Lower lobe of right lung (tissue), 2 donors: ENCODE data around the gene TSPAN5. TPM values are rescaled to one million over a fixed set of nuclear protein-coding genes. Genes with fewer than 3 reads are reported as not detected.
"Not testable (repeated sequence)": the region's sequence is repeated elsewhere in the genome, so short reads cannot be mapped to it uniquely, and the experiment has no call there.

Experiments used
- ATAC-seq, 2 donors: fragments of 200-7000 bp; cut with Tn5 transposase; one replicate each; pipeline ENCODE4 v1.9.1; 2020 to 2022; ENCODE audit warnings: mild to moderate bottlenecking in 2 of 2, moderate library complexity in 2 of 2
- DNase-seq: peaks from one replicate; pipeline ENCODE4 v3.0.0-alpha.2; 2020
- H3K27ac ChIP-seq: fragments of 200-600 bp; one replicate; pipeline ENCODE4 v1.8.0; 2022
- H3K27me3 ChIP-seq: fragments of 200-600 bp; one replicate; pipeline ENCODE4 v1.8.0; 2022; ENCODE audit warnings: low read depth
- H3K36me3 ChIP-seq: fragments of 200-600 bp; one replicate; pipeline ENCODE4 v1.8.0; 2022; ENCODE audit warnings: mild to moderate bottlenecking
- H3K4me1 ChIP-seq: fragments of 200-600 bp; one replicate; pipeline ENCODE4 v1.8.0; 2022
- H3K4me3 ChIP-seq: fragments of 200-600 bp; one replicate; pipeline ENCODE4 v1.8.0; 2022; ENCODE audit warnings: mild to moderate bottlenecking
- H3K9me3 ChIP-seq: fragments of 200-600 bp; one replicate; pipeline ENCODE4 v1.8.0; 2022
- intact Hi-C: fragments of 100-400 bp; cut with DNase I; formaldehyde crosslinking; loops from one replicate; pipeline ENCODE4 v1.11.0; 2022
- total RNA-seq: library from RNA; stranded (reverse); fragmentation: NEBNext Ultra II Directional; extraction: Animal tissue kit (Norgen Biotek cat#: 25700); gene quantifications from one replicate; pipeline ENCODE4 v1.2.1, GENCODE V29; 2021
- TF ChIP-seq, protein P1 (sequence below): fragments of 200-600 bp; IDR thresholded peaks from one replicate; pipeline ENCODE4 v1.8.0; 2022; ENCODE audit warnings: antibody characterized with exemption, mild to moderate bottlenecking
- donor health status: DM: no; HTN: yes; CAD: no; lungs with severe emphysema.

The TSPAN5 gene
- total RNA-seq, 1 donor from 2014 or later: 5.7 TPM

DNA sequence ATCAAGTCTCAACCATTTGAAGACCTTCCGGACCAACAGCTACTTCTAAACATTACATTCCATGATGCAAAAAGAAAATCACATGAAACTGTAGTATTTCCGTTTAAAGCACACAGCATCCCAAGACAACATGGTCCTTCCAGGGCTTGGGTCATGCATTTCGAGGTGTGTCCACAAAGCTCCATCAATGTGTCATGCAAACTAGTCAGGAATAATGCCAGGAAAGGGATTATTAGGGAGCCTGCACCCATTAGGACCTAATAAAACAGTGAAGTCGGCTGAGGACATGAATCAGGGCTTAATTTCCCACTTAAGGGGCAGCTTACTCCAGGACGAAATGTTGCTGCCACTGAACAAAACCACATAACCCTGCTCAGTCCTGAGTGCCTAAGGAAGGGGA is 177.9 kb downstream of the TSPAN5 start:
- TF ChIP-seq, protein P1, sequence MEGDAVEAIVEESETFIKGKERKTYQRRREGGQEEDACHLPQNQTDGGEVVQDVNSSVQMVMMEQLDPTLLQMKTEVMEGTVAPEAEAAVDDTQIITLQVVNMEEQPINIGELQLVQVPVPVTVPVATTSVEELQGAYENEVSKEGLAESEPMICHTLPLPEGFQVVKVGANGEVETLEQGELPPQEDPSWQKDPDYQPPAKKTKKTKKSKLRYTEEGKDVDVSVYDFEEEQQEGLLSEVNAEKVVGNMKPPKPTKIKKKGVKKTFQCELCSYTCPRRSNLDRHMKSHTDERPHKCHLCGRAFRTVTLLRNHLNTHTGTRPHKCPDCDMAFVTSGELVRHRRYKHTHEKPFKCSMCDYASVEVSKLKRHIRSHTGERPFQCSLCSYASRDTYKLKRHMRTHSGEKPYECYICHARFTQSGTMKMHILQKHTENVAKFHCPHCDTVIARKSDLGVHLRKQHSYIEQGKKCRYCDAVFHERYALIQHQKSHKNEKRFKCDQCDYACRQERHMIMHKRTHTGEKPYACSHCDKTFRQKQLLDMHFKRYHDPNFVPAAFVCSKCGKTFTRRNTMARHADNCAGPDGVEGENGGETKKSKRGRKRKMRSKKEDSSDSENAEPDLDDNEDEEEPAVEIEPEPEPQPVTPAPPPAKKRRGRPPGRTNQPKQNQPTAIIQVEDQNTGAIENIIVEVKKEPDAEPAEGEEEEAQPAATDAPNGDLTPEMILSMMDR: no peak
- Histone ChIP-seq H3K9me3 (no peaks in the 10 kb centered on the region), H3K4me3 (no peak overlapping the region), H3K36me3 (no peaks in the 10 kb centered on the region), H3K27me3 (no peaks in the 10 kb centered on the region), H3K4me1 (no peaks in the 10 kb centered on the region), H3K27ac (no peak overlapping the region)
- DNase-seq (no peak), ATAC-seq (no peak)
- intact Hi-C loops: no loop called here

DNA sequence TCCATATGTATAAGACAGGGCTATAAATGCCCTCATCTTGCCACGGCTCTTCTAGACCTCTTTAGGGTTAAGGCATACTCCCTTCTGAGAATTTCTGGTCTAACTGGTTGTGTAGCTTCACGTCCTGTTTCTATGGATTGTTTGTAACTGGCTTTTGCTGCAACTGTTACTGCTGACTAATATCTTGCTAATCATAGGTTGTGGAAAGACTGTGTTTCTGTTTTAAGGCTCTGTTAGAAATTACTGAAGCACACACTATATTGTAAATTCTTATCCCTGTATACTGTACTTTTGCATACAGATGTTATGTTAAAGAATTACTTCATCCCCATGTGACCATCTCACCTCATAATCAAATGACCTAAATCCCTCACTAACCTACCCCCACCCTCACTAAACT is 178.8 kb downstream of the TSPAN5 start:
- DNase-seq, H3K4me1 ChIP-seq, intact Hi-C loops, H3K9me3 ChIP-seq, H3K4me3 ChIP-seq, H3K27ac ChIP-seq, H3K27me3 ChIP-seq, ATAC-seq, H3K36me3 ChIP-seq: not testable (repeated sequence)

DNA sequence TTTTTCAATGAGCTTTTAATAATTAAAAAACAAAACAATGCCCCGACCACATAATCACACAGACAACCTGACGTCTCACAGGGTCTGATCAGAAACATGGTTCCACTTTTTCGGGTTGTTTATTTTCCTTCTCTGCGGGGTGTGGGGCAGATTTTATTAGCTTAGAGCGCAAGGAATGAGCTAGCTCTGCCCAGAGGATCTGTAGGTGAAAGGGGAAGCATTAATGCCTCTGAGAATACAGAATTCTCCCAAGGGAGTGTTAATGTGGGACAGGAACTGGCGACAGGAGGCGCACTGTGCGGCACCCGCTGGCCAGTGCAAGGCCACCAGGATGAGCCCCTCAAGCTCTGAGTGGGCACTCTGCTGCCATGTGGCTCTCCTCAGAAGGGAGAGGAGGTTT is 181.5 kb downstream of the TSPAN5 start:
- Histone ChIP-seq H3K4me1 (no peaks in the 10 kb centered on the region), H3K9me3 (no peaks in the 10 kb centered on the region), H3K27ac (no peak overlapping the region), H3K4me3 (no peak overlapping the region), H3K27me3 (no peaks in the 10 kb centered on the region), H3K36me3 (no peaks in the 10 kb centered on the region)
- intact Hi-C loops: no loop called here
- TF ChIP-seq, protein P1: no peak
- no peak for ATAC-seq
- DNase-seq: no peak

DNA sequence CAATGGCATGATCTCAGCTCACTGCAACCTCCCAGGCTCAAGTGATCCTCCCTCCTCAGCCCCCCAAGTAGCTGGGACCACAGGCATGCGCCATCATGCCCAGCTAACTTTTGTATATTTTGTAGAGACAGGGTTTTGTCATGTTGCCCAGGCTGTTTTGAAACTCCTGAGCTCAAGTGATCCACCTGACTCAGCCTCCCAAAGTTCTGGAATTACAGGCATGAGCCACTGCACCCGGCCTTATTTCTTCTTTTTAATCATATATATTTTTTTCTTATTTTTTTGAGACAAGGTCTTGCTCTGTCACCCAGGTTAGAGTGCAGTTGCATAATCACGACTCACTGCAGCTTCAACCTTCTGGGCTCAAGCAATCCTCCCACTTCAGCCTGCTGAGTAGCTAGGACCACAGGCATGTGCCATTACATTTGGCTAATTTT is 184.0 kb downstream of the TSPAN5 start:
- DNase-seq (no peak), ATAC-seq (peak in 1 of 2 donors; percentile 18)
- Histone ChIP-seq H3K4me3 (no peak overlapping the region), H3K27me3 (no peaks in the 10 kb centered on the region), H3K36me3 (no peaks in the 10 kb centered on the region), H3K4me1 (no peaks in the 10 kb centered on the region), H3K27ac (no peak overlapping the region), H3K9me3 (no peaks in the 10 kb centered on the region)
- TF ChIP-seq, protein P1: no peak
- intact Hi-C loops: no loop called here

DNA sequence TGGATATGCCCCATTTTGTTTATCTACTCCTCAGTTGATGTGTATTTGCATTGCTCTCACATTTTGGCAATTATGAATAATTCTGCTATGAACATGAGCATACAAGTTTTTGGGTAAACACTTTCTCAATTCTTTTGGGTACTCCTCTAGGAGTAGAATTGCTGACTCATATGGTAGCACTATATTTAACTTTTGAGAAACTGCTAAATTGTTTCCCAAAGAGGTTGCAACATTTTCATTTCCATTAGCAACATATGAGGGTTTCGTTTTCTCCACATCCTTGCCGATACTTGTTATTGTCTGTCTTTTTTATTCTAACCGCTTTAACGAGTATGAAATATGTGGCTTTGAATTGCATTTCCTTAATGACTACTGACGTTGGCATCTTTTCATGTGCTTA is 185.4 kb downstream of the TSPAN5 start:
- Histone ChIP-seq H3K27me3 (no peaks in the 10 kb centered on the region), H3K27ac (no peak overlapping the region), H3K4me1 (peaks cover 12% of the 10 kb centered on the region), H3K4me3 (no peak overlapping the region), H3K36me3 (no peaks in the 10 kb centered on the region), H3K9me3 (no peaks in the 10 kb centered on the region)
- ATAC-seq: peak in 1 of 2 donors; percentile 57
- no peak for DNase-seq
- TF ChIP-seq, protein P1: no peak
- intact Hi-C loops: no loop called here

DNA sequence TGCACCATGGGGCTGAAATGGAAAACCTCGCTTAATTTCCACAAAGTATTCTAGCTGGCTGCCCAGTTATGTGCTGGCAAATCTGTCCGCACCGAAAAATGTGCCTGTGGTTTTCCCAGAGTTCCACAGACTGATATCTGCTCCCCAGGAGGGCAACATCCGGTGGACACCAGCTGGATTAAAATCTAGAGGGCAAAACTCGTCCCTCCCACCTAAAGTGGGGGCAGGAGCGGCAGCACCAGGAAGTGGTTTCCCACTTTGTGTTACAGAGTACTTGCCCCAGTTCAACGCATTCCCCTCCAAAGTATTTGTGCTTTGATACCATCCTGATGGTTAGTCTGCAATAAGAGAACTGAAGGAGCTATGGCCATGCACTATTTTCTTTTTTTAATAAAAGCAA is 187.6 kb downstream of the TSPAN5 start:
- H3K4me3 ChIP-seq: no peak overlapping the region
- ATAC-seq (no peak), DNase-seq (no peak)
- intact Hi-C loops: no loop called here
- no peaks in the 10 kb centered on the region for H3K36me3 ChIP-seq
- H3K27ac ChIP-seq: no peak overlapping the region
- H3K4me1 ChIP-seq: peaks cover 22% of the 10 kb centered on the region
- no peaks in the 10 kb centered on the region for H3K9me3 ChIP-seq
- TF ChIP-seq, protein P1: no peak
- no peaks in the 10 kb centered on the region for H3K27me3 ChIP-seq
